ENCODE measurements around the gene CNTN5. TPM values are rescaled to one million over a fixed set of nuclear protein-coding genes. Genes with fewer than 3 reads are reported as not detected.

CNTN5 gene
- polyA plus RNA-seq, 1 donor (not counting 4 experiments of a cell fraction or from before 2014, with no cell fraction given): not detected

- Histone ChIP-seq H3K36me3 (ENCODE audit: control insufficient read depth in 2 of 2, extremely low read depth in 1 of 2, insufficient read depth in 2 of 2, low read length in 2 of 2) (no peaks in the 10 kb centered on the region), H3K9me1 (ENCODE audit: control insufficient read depth, extremely low read depth, insufficient read depth, low read length) (no peaks in the 10 kb centered on the region), H4K20me1 (ENCODE audit: control insufficient read depth, extremely low read depth, insufficient read depth, low read length) (no peaks in the 10 kb centered on the region), H3K79me2 (ENCODE audit: control insufficient read depth, insufficient read depth, low read length) (no peaks in the 10 kb centered on the region), H3K4me1 (ENCODE audit: control insufficient read depth, extremely low read depth, insufficient read depth, low read length) (no peaks in the 10 kb centered on the region), H2AFZ (ENCODE audit: control insufficient read depth, low read length) (no peak overlapping the region), H3K27ac (ENCODE audit: control insufficient read depth, insufficient read depth, low read length) (no peak overlapping the region), H3K4me2 (ENCODE audit: control insufficient read depth, extremely low read depth, insufficient read depth, low read depth, low read length) (no peak overlapping the region), H3K9ac (ENCODE audit: control insufficient read depth, extremely low read depth, insufficient read depth, low read length) (no peak overlapping the region), H3K4me3 (ENCODE audit: control insufficient read depth in 2 of 3, extremely low read depth in 1 of 3, insufficient read depth in 2 of 3, low read depth in 1 of 3, low read length in 3 of 3) (no peak overlapping the region), H3K9me3 (ENCODE audit: control insufficient read depth, low read depth, low read length) (no peaks in the 10 kb centered on the region), H3K27me3 (ENCODE audit: control insufficient read depth, extremely low read depth, insufficient read depth, low read length) (no peaks in the 10 kb centered on the region)
- no peak for TF ChIP-seq EZH2 (IDR thresholded peaks at IDR 0.05; ENCODE audit: low read length)
- no peak for TF ChIP-seq CTCF (optimal IDR thresholded peaks at IDR 0.05 in 1 of 3, IDR thresholded peaks at IDR 0.05 in 1 of 3, conservative IDR thresholded peaks at IDR 0.05 in 1 of 3; ENCODE audit: extremely low read depth in 1 of 3, insufficient read depth in 2 of 3, low read length in 3 of 3)
- DNase-seq (ENCODE audit: low read depth, low spot score) (no peak), FAIRE-seq (no peak)
- dilution Hi-C loops (cut with MboI; ENCODE audit: extremely low pct_ligation_motif_present, low sequenced_read_pairs): no loop called here
Measured at GRCh38 chr11:99197477-99197876, 176.7 kb downstream of the CNTN5 start.

- Histone ChIP-seq H3K27me3 (ENCODE audit: control insufficient read depth, extremely low read depth, insufficient read depth, low read length) (no peaks in the 10 kb centered on the region), H3K9me3 (ENCODE audit: control insufficient read depth, low read depth, low read length) (no peaks in the 10 kb centered on the region), H3K36me3 (ENCODE audit: control insufficient read depth in 2 of 2, extremely low read depth in 1 of 2, insufficient read depth in 2 of 2, low read length in 2 of 2) (no peaks in the 10 kb centered on the region), H3K4me2 (ENCODE audit: control insufficient read depth, extremely low read depth, insufficient read depth, low read depth, low read length) (no peak overlapping the region), H3K4me3 (ENCODE audit: control insufficient read depth in 2 of 3, extremely low read depth in 1 of 3, insufficient read depth in 2 of 3, low read depth in 1 of 3, low read length in 3 of 3) (no peak overlapping the region), H3K79me2 (ENCODE audit: control insufficient read depth, insufficient read depth, low read length) (no peaks in the 10 kb centered on the region), H3K27ac (ENCODE audit: control insufficient read depth, insufficient read depth, low read length) (no peak overlapping the region), H2AFZ (ENCODE audit: control insufficient read depth, low read length) (no peak overlapping the region), H3K9me1 (ENCODE audit: control insufficient read depth, extremely low read depth, insufficient read depth, low read length) (no peaks in the 10 kb centered on the region), H3K9ac (ENCODE audit: control insufficient read depth, extremely low read depth, insufficient read depth, low read length) (no peak overlapping the region), H4K20me1 (ENCODE audit: control insufficient read depth, extremely low read depth, insufficient read depth, low read length) (no peaks in the 10 kb centered on the region), H3K4me1 (ENCODE audit: control insufficient read depth, extremely low read depth, insufficient read depth, low read length) (no peaks in the 10 kb centered on the region)
- TF ChIP-seq EZH2 (IDR thresholded peaks at IDR 0.05; ENCODE audit: low read length) (no peak), CTCF (optimal IDR thresholded peaks at IDR 0.05 in 1 of 3, IDR thresholded peaks at IDR 0.05 in 1 of 3, conservative IDR thresholded peaks at IDR 0.05 in 1 of 3; ENCODE audit: extremely low read depth in 1 of 3, insufficient read depth in 2 of 3, low read length in 3 of 3) (no peak)
- dilution Hi-C loops (cut with MboI; ENCODE audit: extremely low pct_ligation_motif_present, low sequenced_read_pairs): no loop called here
- no peak for FAIRE-seq
- DNase-seq (ENCODE audit: low read depth, low spot score): no peak
Measured at GRCh38 chr11:99198215-99198614, 177.5 kb downstream of the CNTN5 start.
